Measurements from ENCODE around the gene KIT.

KIT gene

GRCh38 chr4:54750341-54750740 is 92.6 kb downstream of the KIT start:
- DNase-seq = no peak

- DNase-seq = no peak
These were observed 96.6 kb downstream of the KIT start for GRCh38 chr4:54754394-54754793.

DNA sequence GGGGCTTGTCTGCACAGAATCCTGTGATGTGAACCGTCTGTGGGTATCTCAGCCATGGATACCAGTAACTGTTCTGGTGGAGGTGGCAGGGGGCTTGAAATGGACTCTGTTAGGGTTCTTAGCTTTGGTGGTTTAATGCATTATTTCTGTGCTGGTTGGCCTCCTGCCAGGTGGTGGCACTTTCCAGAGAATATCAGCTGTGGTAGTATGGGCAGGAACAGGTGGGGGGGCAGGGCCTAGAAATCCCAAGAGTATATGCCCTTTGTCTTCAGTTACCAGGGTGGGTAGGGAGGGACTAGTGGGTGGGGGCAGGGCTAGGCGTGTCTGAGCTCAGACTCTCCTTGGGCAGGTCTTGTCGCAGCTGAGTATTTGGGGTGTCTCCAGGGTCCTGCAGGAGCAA is 106.7 kb downstream of the KIT start:
- no peak for DNase-seq

DNA sequence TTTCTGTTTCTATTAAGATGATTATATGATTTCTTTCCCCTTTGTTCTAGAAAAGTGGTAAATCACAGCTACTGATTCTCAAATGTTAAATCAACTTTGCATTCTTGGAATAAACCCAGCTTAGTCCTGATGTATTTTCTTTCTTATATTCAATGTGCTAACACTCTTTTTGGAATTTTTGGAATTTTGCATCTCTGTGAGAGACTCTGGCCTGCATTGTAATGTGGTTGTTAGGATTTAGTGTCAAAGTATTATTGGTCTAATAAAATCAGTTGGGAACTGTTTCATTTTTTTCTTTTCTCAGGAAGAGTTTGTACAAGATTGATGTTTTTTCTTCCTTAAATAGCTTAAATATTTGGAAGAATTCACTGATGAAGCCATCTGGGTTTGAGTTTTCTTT is 109.6 kb downstream of the KIT start:
- DNase-seq = no peak

- no peak for DNase-seq
These were observed 115.3 kb downstream of the KIT start for GRCh38 chr4:54773022-54773421.

DNA sequence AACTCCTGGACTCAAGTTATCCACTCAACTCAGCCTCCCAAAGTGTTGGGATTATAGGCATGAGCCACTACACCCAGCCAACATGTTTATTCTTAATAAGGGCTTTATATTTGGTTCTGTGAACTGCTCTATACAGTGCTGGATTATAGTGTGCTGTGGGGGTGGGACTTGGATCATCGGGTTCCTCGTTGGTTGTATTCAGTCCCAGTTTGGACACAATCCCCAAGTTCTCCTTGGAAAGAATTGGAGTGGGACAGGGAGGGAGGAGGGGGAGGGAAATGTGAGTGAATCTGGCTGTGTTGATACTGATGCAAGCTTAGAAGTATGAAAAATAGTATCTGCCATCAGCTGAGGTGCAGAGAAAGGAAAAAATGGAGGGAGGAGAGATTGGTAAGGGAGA is 121.3 kb downstream of the KIT start:
- DNase-seq = no peak

GRCh38 chr4:54779476-54780148 is 121.9 kb downstream of the KIT start:
- no peak for DNase-seq

- DNase-seq = peak; percentile 18 to 26 (median 26)
These were observed 122.4 kb downstream of the KIT start for GRCh38 chr4:54780149-54780495.

GRCh38 chr4:54781756-54782155 is 124.0 kb downstream of the KIT start:
- no peak for DNase-seq

DNA sequence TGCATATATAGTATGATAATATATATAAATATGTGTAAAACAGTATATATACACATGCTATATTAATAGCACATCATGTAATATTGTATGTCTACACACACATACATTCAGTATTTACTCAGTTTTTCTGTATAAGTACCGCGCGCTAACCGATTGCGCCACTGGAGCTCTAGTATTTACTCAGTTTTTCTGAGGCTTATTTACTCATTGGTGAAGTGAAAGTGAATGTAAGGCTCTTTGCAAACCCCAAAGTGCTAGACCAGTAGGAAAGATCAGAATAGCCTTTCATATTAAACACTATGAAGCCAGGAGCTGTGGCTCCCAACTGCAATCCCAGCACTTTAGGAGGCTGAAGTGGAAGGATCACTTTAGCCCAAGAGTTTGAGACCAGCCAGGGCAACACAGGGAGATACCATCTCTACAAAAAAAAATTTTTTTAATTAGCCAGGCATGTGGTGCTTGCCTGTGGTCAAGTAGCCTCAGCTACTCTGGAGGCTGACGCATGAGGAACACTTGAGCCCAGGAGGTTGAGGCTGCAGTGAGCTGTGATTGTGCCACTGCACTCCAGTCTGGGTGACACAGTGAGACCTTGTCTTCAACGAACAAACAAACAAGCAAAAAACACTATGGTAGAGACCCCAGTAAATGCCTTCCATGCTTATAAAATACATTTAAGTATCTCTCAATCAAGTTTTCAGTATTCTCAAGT is 125.8 kb downstream of the KIT start:
- DNase-seq = peak; percentile 22 to 39 (median 23)

GRCh38 chr4:54784161-54784671 is 126.5 kb downstream of the KIT start:
- DNase-seq = peak in 2 of 3 donors; percentile 7 to 25

Data from suppressor macrophage treated with lipopolysaccharide for 1 hour (primary cell).